Adrenal gland (tissue), 5 donors: ENCODE data around the gene SLC24A4.

Source experiments
- POLR2A ChIP-seq, 2 donors: fragments of 450-650 bp; IDR thresholded peaks; one replicate each; pipeline ENCODE4 v1.6.1; 2017; ENCODE audit warnings: antibody characterized with exemption in 2 of 2, mild to moderate bottlenecking in 2 of 2, moderate library complexity in 1 of 2
- TF ChIP-seq, protein P1 (sequence below), 6 experiments: fragments of 450-650 bp in 4 of 6; fragments of 200-600 bp in 2 of 6; sonication (generic) in 1 of 6; IDR thresholded peaks; 1 replicate in 5 of 6; 2 replicates in 1 of 6; pipeline versions ENCODE4 v1.5.1 to v1.8.0; 2016 to 2021; ENCODE audit warnings: antibody characterized with exemption in 6 of 6, mild to moderate bottlenecking in 2 of 6, moderate library complexity in 1 of 6
- donor health status: DM: no; HTN: no; CAD: no.

DNA sequence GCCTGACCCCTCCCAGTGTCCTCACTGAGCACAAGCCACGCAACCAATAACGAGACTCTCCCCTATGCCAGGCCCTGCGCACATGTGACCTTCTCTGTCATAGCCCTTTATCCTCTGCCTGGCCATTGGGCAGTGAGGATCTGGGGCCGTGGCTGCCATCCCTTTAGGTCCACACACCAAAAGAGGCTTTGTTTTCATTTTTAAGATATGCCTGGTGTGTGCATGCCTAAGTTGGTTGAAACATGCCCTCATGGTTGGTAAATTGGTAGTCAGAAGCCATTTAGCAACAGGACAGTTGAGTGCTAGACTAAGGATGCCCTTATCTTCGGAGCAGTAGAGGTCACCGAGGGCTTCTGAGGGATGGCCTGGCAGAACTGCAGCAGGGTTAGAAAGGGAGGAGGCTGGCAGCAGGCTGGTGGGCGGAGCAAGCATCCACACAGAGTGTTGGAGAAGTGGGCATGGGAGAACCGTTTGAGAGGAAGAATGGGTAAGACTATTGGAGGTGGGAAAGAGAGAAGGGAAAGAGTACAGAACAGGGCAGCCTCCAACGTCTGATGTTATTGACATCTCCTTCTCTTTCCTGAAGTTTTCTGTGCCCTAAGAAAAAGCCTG is 75.1 kb downstream of the SLC24A4 start:
- TF ChIP-seq, protein P1, sequence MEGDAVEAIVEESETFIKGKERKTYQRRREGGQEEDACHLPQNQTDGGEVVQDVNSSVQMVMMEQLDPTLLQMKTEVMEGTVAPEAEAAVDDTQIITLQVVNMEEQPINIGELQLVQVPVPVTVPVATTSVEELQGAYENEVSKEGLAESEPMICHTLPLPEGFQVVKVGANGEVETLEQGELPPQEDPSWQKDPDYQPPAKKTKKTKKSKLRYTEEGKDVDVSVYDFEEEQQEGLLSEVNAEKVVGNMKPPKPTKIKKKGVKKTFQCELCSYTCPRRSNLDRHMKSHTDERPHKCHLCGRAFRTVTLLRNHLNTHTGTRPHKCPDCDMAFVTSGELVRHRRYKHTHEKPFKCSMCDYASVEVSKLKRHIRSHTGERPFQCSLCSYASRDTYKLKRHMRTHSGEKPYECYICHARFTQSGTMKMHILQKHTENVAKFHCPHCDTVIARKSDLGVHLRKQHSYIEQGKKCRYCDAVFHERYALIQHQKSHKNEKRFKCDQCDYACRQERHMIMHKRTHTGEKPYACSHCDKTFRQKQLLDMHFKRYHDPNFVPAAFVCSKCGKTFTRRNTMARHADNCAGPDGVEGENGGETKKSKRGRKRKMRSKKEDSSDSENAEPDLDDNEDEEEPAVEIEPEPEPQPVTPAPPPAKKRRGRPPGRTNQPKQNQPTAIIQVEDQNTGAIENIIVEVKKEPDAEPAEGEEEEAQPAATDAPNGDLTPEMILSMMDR (IDR thresholded peaks at IDR 0.05): no peak
- TF ChIP-seq POLR2A (IDR thresholded peaks at IDR 0.05): no peak
